ENCODE results near the gene RPL41. TPM values are rescaled to one million over a fixed set of nuclear protein-coding genes. Genes with fewer than 3 reads are reported as not detected.

The RPL41 gene
- total and polyA plus RNA-seq, 9 of the 15 experiments (the other 6 are each of a cell fraction or from before 2014, with no cell fraction given) = 3,403 to 11,276 (median 5,604) TPM

DNA sequence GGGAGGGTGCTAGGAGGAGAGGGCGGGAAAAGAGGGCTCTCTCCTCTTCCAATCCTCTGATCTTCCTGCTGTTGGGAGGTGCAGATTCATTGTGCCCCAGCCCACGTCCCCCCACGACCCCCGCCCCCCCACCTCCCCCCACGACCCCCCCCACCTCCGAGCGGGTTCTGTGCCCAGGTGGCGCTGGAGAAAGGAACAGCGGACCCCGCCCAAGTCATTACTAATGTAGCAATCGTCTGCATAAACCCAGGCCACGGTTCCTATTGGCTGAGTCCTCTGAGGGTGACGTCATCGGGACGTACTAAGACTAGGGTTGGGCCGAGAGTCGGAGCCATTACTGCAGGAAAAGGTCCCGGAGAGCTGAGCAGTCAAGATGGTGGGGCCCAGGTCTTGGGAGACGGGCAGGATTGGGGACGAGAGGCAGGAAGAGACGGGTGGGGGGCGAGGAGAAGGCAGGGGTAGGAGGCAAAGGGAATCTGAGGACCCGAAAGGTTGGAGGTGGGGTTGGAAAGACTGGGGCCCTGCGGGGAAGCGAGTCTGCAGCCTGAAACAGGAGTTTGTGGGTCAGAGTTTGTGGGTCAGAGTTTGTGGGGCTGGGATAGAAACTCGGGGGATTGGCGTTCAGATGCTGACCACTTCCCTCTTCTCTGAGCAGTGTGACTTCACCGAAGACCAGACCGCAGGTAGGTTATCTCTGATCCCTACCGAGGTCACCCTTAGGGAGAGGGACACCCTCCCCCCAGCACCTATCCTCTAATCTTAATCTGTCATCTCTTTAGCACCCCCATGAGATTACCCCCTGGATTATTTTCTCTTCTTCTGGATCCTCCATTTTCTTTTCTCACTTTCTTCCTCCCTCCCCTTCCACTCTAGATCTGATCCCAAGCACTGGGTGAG lies 41.8 kb downstream of the RPL41 start, which contains the start of gene MYL6 (continued):
- no peak for TF ChIP-seq LEF1 (IDR thresholded peaks at IDR 0.05)
- TF ChIP-seq MEF2A (IDR thresholded peaks at IDR 0.05; ENCODE audit: control insufficient read depth, low read depth, low read length) = no peak
- TF ChIP-seq ZC3H4 (CRISPR knock-in tag; IDR thresholded peaks at IDR 0.05; ENCODE audit: borderline replicate concordance) = no peak
- no peak for TF ChIP-seq STAT5A (IDR thresholded peaks at IDR 0.05; ENCODE audit: borderline replicate concordance, low read length)
- peak; percentile 99 for TF ChIP-seq POLR2A (conservative IDR thresholded peaks at IDR 0.05)
- no peak for TF ChIP-seq RBBP5 (IDR thresholded peaks at IDR 0.05; ENCODE audit: borderline replicate concordance, insufficient read depth, low read length, poor library complexity, severe bottlenecking)
- no peak for TF ChIP-seq TGIF2 (CRISPR knock-in tag; IDR thresholded peaks at IDR 0.05)
- TF ChIP-seq, protein P1, sequence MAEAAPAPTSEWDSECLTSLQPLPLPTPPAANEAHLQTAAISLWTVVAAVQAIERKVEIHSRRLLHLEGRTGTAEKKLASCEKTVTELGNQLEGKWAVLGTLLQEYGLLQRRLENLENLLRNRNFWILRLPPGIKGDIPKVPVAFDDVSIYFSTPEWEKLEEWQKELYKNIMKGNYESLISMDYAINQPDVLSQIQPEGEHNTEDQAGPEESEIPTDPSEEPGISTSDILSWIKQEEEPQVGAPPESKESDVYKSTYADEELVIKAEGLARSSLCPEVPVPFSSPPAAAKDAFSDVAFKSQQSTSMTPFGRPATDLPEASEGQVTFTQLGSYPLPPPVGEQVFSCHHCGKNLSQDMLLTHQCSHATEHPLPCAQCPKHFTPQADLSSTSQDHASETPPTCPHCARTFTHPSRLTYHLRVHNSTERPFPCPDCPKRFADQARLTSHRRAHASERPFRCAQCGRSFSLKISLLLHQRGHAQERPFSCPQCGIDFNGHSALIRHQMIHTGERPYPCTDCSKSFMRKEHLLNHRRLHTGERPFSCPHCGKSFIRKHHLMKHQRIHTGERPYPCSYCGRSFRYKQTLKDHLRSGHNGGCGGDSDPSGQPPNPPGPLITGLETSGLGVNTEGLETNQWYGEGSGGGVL (CRISPR knock-in tag; IDR thresholded peaks at IDR 0.05) = no peak
- no peak for TF ChIP-seq ZNF212 (CRISPR knock-in tag; IDR thresholded peaks at IDR 0.05)
- TF ChIP-seq ZKSCAN3 (CRISPR knock-in tag; IDR thresholded peaks at IDR 0.05) = no peak
- TF ChIP-seq, protein P2, sequence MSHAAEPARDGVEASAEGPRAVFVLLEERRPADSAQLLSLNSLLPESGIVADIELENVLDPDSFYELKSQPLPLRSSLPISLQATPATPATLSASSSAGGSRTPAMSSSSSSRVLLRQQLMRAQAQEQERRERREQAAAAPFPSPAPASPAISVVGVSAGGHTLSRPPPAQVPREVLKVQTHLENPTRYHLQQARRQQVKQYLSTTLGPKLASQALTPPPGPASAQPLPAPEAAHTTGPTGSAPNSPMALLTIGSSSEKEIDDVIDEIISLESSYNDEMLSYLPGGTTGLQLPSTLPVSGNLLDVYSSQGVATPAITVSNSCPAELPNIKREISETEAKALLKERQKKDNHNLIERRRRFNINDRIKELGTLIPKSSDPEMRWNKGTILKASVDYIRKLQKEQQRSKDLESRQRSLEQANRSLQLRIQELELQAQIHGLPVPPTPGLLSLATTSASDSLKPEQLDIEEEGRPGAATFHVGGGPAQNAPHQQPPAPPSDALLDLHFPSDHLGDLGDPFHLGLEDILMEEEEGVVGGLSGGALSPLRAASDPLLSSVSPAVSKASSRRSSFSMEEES (CRISPR knock-in tag; IDR thresholded peaks at IDR 0.05) = no peak
- TF ChIP-seq IRF2 (CRISPR knock-in tag; IDR thresholded peaks at IDR 0.05) = no peak
- TF ChIP-seq TCFL5 (CRISPR knock-in tag; conservative IDR thresholded peaks at IDR 0.05) = 0 out of 2 replicates have a peak, but pooled peaks have one; percentile 29
- peak; percentile 78 for TF ChIP-seq NCOA1 (IDR thresholded peaks at IDR 0.05; ENCODE audit: low read depth)
- TF ChIP-seq, protein P3, sequence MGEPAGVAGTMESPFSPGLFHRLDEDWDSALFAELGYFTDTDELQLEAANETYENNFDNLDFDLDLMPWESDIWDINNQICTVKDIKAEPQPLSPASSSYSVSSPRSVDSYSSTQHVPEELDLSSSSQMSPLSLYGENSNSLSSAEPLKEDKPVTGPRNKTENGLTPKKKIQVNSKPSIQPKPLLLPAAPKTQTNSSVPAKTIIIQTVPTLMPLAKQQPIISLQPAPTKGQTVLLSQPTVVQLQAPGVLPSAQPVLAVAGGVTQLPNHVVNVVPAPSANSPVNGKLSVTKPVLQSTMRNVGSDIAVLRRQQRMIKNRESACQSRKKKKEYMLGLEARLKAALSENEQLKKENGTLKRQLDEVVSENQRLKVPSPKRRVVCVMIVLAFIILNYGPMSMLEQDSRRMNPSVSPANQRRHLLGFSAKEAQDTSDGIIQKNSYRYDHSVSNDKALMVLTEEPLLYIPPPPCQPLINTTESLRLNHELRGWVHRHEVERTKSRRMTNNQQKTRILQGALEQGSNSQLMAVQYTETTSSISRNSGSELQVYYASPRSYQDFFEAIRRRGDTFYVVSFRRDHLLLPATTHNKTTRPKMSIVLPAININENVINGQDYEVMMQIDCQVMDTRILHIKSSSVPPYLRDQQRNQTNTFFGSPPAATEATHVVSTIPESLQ (CRISPR knock-in tag; IDR thresholded peaks at IDR 0.05) = no peak
- TF ChIP-seq NCOA6 (IDR thresholded peaks at IDR 0.05) = no peak
- TF ChIP-seq, protein P4, sequence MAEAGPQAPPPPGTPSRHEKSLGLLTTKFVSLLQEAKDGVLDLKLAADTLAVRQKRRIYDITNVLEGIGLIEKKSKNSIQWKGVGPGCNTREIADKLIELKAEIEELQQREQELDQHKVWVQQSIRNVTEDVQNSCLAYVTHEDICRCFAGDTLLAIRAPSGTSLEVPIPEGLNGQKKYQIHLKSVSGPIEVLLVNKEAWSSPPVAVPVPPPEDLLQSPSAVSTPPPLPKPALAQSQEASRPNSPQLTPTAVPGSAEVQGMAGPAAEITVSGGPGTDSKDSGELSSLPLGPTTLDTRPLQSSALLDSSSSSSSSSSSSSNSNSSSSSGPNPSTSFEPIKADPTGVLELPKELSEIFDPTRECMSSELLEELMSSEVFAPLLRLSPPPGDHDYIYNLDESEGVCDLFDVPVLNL (CRISPR knock-in tag; IDR thresholded peaks at IDR 0.05; ENCODE audit: low read depth) = no peak
- TF ChIP-seq BACH1 (tag; IDR thresholded peaks at IDR 0.05) = no peak
- TF ChIP-seq SREBF1 (IDR thresholded peaks at IDR 0.05; ENCODE audit: borderline replicate concordance, low read depth, low read length) = no peak
- TF ChIP-seq DDX20 (tag; IDR thresholded peaks at IDR 0.05; ENCODE audit: low read depth) = no peak
- no peak for TF ChIP-seq HMGN3 (IDR thresholded peaks at IDR 0.05; ENCODE audit: borderline replicate concordance, extremely low read depth, insufficient read length, low read depth, low read length)

Data from K562 (cell line).